C4-2B (cell line): ENCODE data around the gene SRXN1.
A peak's percentile ranks its signal among the peaks of the same experiment; 100 is the strongest.
"Not testable (repeated sequence)": the region's sequence is repeated elsewhere in the genome, so short reads cannot be mapped to it uniquely, and the experiment has no call there.

ENCODE experiments used
- H3K27ac ChIP-seq: fragments of 450-650 bp; 2 replicates; pipeline ENCODE4 v1.5.1; 2017
- ZFX ChIP-seq: fragments of 450-650 bp; IDR thresholded peaks from 2 replicates; pipeline ENCODE4 v1.6.1; 2017
- TF ChIP-seq, protein P1 (sequence below): fragments of 450-650 bp; conservative IDR thresholded peaks from 2 replicates; pipeline ENCODE4 v1.5.1; 2017; ENCODE audit warnings: mild to moderate bottlenecking

SRXN1 gene

GRCh38 chr20:645318-646106 is 7.5 kb downstream of the SRXN1 start:
- H3K27ac ChIP-seq: no peak overlapping the region
- no peak for TF ChIP-seq ZFX
- TF ChIP-seq, protein P1, sequence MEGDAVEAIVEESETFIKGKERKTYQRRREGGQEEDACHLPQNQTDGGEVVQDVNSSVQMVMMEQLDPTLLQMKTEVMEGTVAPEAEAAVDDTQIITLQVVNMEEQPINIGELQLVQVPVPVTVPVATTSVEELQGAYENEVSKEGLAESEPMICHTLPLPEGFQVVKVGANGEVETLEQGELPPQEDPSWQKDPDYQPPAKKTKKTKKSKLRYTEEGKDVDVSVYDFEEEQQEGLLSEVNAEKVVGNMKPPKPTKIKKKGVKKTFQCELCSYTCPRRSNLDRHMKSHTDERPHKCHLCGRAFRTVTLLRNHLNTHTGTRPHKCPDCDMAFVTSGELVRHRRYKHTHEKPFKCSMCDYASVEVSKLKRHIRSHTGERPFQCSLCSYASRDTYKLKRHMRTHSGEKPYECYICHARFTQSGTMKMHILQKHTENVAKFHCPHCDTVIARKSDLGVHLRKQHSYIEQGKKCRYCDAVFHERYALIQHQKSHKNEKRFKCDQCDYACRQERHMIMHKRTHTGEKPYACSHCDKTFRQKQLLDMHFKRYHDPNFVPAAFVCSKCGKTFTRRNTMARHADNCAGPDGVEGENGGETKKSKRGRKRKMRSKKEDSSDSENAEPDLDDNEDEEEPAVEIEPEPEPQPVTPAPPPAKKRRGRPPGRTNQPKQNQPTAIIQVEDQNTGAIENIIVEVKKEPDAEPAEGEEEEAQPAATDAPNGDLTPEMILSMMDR: peak; percentile 94

- TF ChIP-seq ZFX: no peak
- TF ChIP-seq, protein P1: no peak
- H3K27ac ChIP-seq: no peak overlapping the region
Observed at GRCh38 chr20:644692-645317, 8.2 kb downstream of the SRXN1 start.

DNA sequence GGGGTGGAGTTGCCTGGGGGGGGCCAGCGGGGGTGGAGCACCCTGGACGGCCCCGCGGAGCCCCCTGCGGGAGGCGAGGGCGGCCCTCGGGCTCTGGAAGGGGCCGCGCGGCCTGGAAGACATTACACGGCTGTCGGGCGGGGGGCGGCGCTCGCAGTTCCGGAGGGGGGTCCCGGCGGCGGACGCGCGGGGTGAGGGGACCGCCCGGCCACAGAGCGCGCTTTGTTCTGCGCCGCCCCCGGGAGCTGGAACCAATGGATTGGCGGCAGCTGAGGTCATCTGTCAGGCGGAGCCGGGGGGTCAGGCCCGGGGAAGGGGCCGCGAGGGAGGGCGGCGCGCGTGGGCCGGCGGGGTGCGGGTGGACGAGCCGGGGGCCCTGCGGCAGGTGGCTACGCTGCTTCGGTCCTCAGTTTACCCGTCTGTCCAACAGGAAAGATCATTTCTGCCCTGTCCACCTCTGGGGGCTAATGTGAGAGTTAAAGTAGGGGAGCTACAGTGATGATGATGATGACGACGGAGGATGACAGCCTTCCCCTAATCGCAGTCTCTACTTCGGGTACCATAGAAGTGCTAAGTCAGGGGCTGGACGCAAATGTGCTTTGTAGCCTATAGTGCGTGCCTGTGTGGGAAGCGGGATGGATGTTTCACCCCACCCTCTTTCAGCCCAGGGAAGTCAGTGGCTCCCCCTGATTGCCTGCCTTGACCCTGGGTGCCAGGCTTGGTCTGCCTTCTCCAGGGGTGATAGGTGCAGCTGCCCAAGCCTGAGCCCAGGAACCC is 10.4 kb downstream of the SRXN1 start:
- H3K27ac ChIP-seq: no peak overlapping the region
- no peak for TF ChIP-seq ZFX
- TF ChIP-seq, protein P1: no peak

DNA sequence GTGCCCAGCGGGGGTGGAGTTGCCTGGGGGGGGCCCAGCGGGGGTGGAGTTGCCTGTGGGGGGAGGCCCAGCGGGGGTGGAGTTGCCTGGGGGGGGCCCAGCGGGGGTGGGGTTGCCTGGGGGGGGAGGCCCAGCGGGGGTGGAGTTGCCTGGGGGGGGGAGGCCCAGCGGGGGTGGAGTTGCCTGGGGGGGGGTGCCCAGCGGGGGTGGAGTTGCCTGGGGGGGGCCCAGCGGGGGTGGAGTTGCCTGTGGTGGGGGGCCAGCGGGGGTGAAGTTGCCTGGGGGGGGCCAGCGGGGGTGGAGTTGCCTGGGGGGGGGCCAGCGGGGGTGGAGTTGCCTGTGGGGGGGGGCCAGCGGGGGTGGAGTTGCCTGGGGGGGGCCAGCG is 11.0 kb downstream of the SRXN1 start:
- not testable (repeated sequence) for H3K27ac ChIP-seq

GRCh38 chr20:641516-641875 is 11.5 kb downstream of the SRXN1 start:
- TF ChIP-seq ZFX: no peak
- TF ChIP-seq, protein P1: no peak
- no peak overlapping the region for H3K27ac ChIP-seq

DNA sequence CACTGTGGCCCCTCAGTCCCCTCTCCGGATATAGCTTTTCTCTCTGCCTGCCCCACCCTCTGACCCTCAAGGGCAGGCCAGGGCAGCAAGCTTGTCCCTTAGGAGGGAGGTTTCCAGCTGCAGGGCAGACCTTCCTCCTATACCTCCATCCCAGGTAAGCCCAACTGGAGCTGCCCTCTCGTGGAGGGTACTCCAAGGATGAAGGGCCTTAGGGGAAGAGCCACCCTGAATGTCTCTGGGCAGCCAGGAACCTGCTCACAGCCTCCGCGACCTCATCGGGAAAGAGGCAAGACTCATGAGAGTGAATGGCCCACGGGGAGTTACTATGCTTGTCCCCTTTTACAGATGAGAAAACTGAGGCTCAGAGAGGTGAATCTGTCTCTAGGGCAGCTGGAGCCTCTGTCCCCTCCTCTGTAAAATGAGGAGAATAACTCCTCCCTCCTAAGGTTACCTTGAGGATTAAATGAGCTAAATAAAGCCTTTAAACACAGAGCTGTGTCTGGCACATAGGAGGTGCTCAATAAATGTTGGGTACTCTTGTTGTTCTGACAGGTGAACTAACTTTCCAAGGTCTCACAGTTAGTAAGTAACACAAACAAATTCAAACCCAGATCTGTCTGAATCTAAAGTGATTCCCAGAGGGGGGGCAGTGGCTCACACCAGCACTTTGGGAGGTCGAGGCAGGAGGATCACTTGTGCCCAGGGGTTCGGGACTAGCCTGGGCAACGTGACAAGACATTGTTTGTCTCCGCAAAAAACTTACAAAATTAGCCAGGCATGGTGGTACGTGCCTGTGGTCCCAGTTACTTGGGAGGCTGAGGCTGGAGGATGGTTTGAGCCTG is 12.1 kb downstream of the SRXN1 start:
- TF ChIP-seq, protein P1: no peak
- TF ChIP-seq ZFX: no peak
- no peak overlapping the region for H3K27ac ChIP-seq

DNA sequence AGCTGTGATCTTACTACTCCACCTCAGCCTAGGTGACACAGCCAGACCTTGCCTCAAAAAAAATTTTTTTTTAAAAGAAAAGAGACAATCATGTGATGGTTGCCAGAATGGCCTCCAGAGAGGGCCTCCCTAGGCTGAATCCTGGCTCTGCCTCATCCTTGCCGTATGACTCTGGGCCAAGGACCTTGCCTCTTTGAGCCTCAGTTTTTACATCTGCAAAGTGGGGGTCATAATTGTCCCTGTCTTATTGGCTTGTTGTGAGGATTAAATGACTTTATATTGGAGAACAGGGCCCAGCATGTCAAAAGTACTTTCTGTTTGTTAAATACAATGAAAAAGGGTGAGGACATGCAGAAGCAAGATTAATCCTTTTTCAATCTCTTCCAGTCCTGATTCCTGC is 14.4 kb downstream of the SRXN1 start:
- TF ChIP-seq, protein P1: no peak
- no peak for TF ChIP-seq ZFX

More for the DNA sequence above, 14.4 kb downstream of the SRXN1 start:
- no peak overlapping the region for H3K27ac ChIP-seq
